ENCODE data around the gene PRXL2C. TPM values are rescaled to one million over a fixed set of nuclear protein-coding genes. Genes with fewer than 3 reads are reported as not detected.

PRXL2C gene
- total RNA-seq, 1 donor from 2014 or later, result 17.5 TPM

DNA sequence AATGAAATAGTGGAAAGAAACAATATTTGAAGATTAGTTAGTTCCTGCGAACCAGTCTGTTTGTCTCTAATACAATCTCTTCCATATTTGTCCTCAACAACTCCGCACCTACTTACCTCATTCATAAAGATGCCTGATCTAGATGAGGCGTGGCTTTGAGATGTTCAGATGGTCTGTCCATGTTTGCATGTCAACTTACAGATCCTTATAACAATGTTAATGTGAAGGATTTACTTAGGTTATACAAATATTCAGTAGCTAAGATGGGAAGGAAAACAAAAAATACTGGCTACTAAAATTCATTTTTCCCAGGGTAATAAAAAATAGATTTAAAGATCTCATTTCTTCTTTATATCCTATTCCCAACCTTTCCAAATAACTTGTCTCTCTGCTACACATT lies 43.8 kb downstream of the PRXL2C start:
- Mint-ChIP-seq H3K9me3 (ENCODE audit: unreplicated experiment) (no peaks in the 10 kb centered on the region), H3K27ac (ENCODE audit: unreplicated experiment) (no peak overlapping the region), H3K27me3 (ENCODE audit: unreplicated experiment) (peaks cover 3% of the 10 kb centered on the region), H3K36me3 (ENCODE audit: low read depth, unreplicated experiment) (no peaks in the 10 kb centered on the region), H3K4me3 (ENCODE audit: unreplicated experiment) (no peak overlapping the region), H3K4me1 (ENCODE audit: unreplicated experiment) (peaks cover 1% of the 10 kb centered on the region)
- TF ChIP-seq, protein P1, sequence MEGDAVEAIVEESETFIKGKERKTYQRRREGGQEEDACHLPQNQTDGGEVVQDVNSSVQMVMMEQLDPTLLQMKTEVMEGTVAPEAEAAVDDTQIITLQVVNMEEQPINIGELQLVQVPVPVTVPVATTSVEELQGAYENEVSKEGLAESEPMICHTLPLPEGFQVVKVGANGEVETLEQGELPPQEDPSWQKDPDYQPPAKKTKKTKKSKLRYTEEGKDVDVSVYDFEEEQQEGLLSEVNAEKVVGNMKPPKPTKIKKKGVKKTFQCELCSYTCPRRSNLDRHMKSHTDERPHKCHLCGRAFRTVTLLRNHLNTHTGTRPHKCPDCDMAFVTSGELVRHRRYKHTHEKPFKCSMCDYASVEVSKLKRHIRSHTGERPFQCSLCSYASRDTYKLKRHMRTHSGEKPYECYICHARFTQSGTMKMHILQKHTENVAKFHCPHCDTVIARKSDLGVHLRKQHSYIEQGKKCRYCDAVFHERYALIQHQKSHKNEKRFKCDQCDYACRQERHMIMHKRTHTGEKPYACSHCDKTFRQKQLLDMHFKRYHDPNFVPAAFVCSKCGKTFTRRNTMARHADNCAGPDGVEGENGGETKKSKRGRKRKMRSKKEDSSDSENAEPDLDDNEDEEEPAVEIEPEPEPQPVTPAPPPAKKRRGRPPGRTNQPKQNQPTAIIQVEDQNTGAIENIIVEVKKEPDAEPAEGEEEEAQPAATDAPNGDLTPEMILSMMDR (IDR thresholded peaks at IDR 0.05; ENCODE audit: unreplicated experiment), result no peak
- DNase-seq (ENCODE audit: low spot score), result no peak

DNA sequence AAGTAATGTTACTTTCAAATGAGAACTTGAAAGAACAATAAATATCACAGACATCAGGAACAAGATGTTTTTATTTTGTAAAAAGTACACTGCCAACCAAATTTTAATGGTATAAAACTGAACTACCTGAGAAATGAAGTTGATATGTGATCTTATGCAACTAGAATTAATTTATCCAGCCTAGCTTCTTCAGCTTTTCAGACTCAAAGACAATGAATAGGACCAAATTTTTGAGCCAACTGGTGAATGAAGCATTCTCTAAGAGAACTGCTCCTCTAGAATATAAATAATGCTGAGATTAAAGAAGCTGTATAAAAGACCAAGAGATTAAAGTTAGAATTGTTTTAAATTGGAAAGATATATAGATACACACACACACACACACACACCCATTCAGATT lies 45.4 kb downstream of the PRXL2C start:
- Mint-ChIP-seq H3K9me3 (ENCODE audit: unreplicated experiment) (no peaks in the 10 kb centered on the region), H3K27me3 (ENCODE audit: unreplicated experiment) (peaks cover 4% of the 10 kb centered on the region), H3K4me3 (ENCODE audit: unreplicated experiment) (no peak overlapping the region), H3K4me1 (ENCODE audit: unreplicated experiment) (peaks cover 11% of the 10 kb centered on the region), H3K27ac (ENCODE audit: unreplicated experiment) (no peak overlapping the region), H3K36me3 (ENCODE audit: low read depth, unreplicated experiment) (no peaks in the 10 kb centered on the region)
- no peak for DNase-seq (ENCODE audit: low spot score)
- TF ChIP-seq, protein P1 (IDR thresholded peaks at IDR 0.05; ENCODE audit: unreplicated experiment), result no peak

DNA sequence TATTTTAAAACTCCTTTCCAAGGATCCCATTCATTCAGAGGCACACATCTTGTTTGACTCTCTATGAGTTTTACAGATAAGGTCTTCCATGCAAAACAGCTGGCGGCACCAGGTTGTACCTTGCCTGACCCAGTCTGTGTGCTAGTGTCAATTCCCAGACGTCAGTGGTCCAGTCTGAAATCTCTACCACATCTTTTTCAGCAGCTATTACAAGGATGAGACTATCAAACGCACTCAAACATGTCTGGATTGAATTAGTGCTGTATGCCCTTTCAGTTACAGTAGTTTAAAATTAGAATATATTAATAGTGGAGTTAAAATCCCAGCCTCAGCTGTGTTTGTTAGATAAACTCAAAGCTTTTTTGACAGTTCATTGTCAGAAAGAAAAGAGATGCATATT lies 47.1 kb downstream of the PRXL2C start:
- no peak overlapping the region for H3K4me3 Mint-ChIP-seq (ENCODE audit: unreplicated experiment)
- H3K27ac Mint-ChIP-seq (ENCODE audit: unreplicated experiment), result no peak overlapping the region
- TF ChIP-seq, protein P1 (IDR thresholded peaks at IDR 0.05; ENCODE audit: unreplicated experiment), result no peak
- H3K36me3 Mint-ChIP-seq (ENCODE audit: low read depth, unreplicated experiment), result no peaks in the 10 kb centered on the region
- H3K4me1 Mint-ChIP-seq (ENCODE audit: unreplicated experiment), result peaks cover 12% of the 10 kb centered on the region
- peaks cover 2% of the 10 kb centered on the region for H3K27me3 Mint-ChIP-seq (ENCODE audit: unreplicated experiment)
- no peaks in the 10 kb centered on the region for H3K9me3 Mint-ChIP-seq (ENCODE audit: unreplicated experiment)
- no peak for DNase-seq (ENCODE audit: low spot score)

DNA sequence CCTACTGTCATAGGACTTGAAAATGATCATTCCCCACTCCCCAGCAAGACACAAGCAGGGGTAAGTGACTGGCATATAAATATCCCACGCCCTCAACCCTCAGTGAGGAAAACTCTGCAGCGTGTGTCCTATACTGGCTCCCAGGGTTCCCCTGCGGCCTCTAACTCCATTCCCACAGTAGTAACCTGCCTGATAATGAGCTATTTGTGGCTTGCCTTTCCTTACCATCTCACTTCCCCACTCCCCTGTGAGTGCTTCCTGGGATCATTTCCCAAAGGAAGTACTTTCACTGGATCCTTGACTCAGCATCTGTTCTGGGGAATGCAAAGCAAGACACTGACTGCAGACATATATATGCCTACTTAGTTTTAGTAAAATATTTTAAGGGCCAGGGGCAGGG lies 49.8 kb downstream of the PRXL2C start:
- H3K27me3 Mint-ChIP-seq (ENCODE audit: unreplicated experiment), result peaks cover 2% of the 10 kb centered on the region
- H3K27ac Mint-ChIP-seq (ENCODE audit: unreplicated experiment), result peak overlapping the region; percentile 13
- DNase-seq (ENCODE audit: low spot score), result peak; percentile 7
- H3K9me3 Mint-ChIP-seq (ENCODE audit: unreplicated experiment), result no peaks in the 10 kb centered on the region
- peaks cover 14% of the 10 kb centered on the region for H3K4me1 Mint-ChIP-seq (ENCODE audit: unreplicated experiment)
- H3K4me3 Mint-ChIP-seq (ENCODE audit: unreplicated experiment), result no peak overlapping the region
- TF ChIP-seq, protein P1 (IDR thresholded peaks at IDR 0.05; ENCODE audit: unreplicated experiment), result no peak
- no peaks in the 10 kb centered on the region for H3K36me3 Mint-ChIP-seq (ENCODE audit: low read depth, unreplicated experiment)

DNA sequence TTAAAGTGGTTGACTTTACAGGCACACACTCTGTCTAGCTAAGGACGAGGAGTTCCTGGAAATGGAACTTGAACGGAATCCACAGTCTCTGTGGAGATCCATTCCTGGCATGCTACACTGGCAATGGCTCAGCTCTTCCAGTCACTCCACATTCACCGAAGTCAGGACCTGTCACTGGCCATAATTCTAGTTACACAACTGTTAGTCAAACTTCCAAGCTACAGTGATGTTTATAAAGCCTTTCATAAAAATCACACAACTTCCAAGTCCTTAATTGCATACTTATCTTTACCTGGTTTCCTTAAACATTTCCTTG lies 51.2 kb downstream of the PRXL2C start:
- no peak for DNase-seq (ENCODE audit: low spot score)
- no peak overlapping the region for H3K4me3 Mint-ChIP-seq (ENCODE audit: unreplicated experiment)
- TF ChIP-seq, protein P1 (IDR thresholded peaks at IDR 0.05; ENCODE audit: unreplicated experiment), result no peak
- no peak overlapping the region for H3K27ac Mint-ChIP-seq (ENCODE audit: unreplicated experiment)
- no peaks in the 10 kb centered on the region for H3K9me3 Mint-ChIP-seq (ENCODE audit: unreplicated experiment)
- H3K36me3 Mint-ChIP-seq (ENCODE audit: low read depth, unreplicated experiment), result no peaks in the 10 kb centered on the region
- H3K4me1 Mint-ChIP-seq (ENCODE audit: unreplicated experiment), result peaks cover 14% of the 10 kb centered on the region
- H3K27me3 Mint-ChIP-seq (ENCODE audit: unreplicated experiment), result peaks cover 2% of the 10 kb centered on the region
